Measurements from ENCODE around the gene TRPV2. TPM values are rescaled to one million over a fixed set of nuclear protein-coding genes. Genes with fewer than 3 reads are reported as not detected.

TRPV2 gene
- total RNA-seq, 1 donor from 2014 or later: 0.26 TPM

DNA sequence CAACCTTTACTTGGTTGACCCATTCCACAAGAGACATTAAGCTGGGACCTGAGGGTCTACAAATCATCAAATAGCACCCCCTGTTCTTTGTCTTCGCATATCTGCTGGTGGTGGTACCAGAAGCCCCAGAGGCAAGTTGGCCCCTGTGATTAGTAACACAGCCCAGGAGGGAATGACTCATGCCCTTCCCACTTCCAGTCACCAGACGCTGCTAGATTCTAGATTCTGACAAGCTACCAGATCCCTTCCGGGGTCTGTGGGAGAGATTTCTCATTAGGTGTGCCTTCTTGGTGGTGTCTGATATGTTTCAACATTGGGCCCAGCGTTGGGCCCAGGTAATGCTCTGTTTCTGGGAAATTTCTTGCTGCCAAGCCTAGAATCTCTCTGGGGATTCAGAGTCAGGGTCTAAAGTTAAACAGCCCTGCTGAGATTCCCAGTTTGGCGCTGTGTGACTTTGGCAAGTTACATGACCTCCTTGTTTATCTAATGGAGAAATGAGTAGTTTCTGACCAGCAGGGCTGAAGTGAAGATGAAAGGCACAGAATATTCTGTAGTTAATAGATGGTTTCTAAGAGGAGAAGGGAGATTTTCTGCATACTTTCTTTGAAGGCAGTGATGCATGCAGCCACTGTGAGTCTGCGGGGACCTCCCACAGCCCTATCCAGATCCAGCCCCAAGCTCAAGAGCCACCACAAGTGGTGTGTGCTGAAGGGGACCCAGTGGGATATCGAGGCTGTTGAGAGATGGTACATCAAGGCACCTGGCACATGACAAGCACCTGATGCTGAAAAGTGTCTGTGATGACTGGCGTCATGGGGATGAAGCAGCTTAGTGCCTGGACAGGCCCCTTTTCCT is 3.9 kb downstream of the TRPV2 start:
- TF ChIP-seq, protein P1, sequence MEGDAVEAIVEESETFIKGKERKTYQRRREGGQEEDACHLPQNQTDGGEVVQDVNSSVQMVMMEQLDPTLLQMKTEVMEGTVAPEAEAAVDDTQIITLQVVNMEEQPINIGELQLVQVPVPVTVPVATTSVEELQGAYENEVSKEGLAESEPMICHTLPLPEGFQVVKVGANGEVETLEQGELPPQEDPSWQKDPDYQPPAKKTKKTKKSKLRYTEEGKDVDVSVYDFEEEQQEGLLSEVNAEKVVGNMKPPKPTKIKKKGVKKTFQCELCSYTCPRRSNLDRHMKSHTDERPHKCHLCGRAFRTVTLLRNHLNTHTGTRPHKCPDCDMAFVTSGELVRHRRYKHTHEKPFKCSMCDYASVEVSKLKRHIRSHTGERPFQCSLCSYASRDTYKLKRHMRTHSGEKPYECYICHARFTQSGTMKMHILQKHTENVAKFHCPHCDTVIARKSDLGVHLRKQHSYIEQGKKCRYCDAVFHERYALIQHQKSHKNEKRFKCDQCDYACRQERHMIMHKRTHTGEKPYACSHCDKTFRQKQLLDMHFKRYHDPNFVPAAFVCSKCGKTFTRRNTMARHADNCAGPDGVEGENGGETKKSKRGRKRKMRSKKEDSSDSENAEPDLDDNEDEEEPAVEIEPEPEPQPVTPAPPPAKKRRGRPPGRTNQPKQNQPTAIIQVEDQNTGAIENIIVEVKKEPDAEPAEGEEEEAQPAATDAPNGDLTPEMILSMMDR (IDR thresholded peaks at IDR 0.05; ENCODE audit: insufficient read depth, low read length, severe bottlenecking): no peak
- no peaks in the 10 kb centered on the region for H3K27me3 ChIP-seq (ENCODE audit: control insufficient read depth, insufficient read depth, low read length)
- H3K4me3 ChIP-seq (ENCODE audit: low read depth, low read length): no peak overlapping the region
- H3K36me3 ChIP-seq (ENCODE audit: control insufficient read depth, insufficient read depth, low read length): no peaks in the 10 kb centered on the region
- DNase-seq (ENCODE audit: low read depth): peak; percentile 84
- FAIRE-seq: no peak

DNA sequence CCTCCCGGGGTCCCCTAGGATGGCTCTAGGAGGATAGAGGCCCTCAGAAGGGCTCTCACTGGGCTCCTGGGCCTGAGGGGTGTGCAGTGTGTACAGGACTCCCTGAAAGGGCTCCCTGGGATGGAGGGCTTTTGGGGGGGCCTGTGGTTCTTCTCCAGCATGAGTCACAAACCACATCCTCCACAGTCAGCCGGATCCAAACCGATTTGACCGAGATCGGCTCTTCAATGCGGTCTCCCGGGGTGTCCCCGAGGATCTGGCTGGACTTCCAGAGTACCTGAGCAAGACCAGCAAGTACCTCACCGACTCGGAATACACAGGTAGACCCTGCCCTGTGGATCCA is 4.5 kb downstream of the TRPV2 start:
- TF ChIP-seq, protein P1 (IDR thresholded peaks at IDR 0.05; ENCODE audit: insufficient read depth, low read length, severe bottlenecking): no peak
- Histone ChIP-seq H3K4me3 (ENCODE audit: low read depth, low read length) (no peak overlapping the region), H3K27me3 (ENCODE audit: control insufficient read depth, insufficient read depth, low read length) (no peaks in the 10 kb centered on the region), H3K36me3 (ENCODE audit: control insufficient read depth, insufficient read depth, low read length) (no peaks in the 10 kb centered on the region)
- FAIRE-seq (no peak), DNase-seq (ENCODE audit: low read depth) (peak; percentile 53)

DNA sequence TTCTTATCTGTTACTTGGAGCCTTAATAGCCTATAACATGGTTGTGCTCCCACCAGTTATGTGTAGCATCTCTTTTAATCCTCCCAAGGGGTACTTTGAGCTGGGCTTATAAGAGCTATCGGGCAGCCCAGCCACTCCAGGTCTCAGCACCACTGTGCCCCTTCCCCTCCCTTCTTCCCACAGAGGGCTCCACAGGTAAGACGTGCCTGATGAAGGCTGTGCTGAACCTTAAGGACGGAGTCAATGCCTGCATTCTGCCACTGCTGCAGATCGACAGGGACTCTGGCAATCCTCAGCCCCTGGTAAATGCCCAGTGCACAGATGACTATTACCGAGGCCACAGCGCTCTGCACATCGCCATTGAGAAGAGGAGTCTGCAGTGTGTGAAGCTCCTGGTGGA is 7.0 kb downstream of the TRPV2 start:
- TF ChIP-seq, protein P1 (IDR thresholded peaks at IDR 0.05; ENCODE audit: insufficient read depth, low read length, severe bottlenecking): no peak
- H3K36me3 ChIP-seq (ENCODE audit: control insufficient read depth, insufficient read depth, low read length): no peaks in the 10 kb centered on the region
- H3K4me3 ChIP-seq (ENCODE audit: low read depth, low read length): no peak overlapping the region
- DNase-seq (ENCODE audit: low read depth) (no peak), FAIRE-seq (no peak)
- no peaks in the 10 kb centered on the region for H3K27me3 ChIP-seq (ENCODE audit: control insufficient read depth, insufficient read depth, low read length)

DNA sequence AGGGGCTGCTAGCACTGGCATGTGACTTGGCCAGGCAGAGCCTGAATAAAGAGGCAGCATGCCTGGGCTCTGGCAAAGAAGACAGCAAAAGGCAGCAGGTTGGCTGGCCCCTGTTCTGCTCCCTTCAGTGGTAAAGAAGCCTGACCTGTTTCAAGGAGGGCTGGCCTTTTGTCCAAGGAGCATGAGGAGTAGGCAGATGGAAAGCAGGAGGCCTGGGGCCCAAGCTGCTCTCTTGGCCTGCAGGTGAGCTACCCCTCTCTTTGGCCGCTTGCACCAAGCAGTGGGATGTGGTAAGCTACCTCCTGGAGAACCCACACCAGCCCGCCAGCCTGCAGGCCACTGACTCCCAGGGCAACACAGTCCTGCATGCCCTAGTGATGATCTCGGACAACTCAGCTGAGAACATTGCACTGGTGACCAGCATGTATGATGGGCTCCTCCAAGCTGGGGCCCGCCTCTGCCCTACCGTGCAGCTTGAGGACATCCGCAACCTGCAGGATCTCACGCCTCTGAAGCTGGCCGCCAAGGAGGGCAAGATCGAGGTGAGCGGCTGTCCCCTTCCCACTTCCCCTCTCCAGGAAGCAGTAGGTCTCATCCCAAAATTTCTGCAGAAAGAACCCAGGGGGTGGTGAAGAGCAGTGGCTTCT is 8.0 kb downstream of the TRPV2 start:
- no peak for FAIRE-seq

DNA sequence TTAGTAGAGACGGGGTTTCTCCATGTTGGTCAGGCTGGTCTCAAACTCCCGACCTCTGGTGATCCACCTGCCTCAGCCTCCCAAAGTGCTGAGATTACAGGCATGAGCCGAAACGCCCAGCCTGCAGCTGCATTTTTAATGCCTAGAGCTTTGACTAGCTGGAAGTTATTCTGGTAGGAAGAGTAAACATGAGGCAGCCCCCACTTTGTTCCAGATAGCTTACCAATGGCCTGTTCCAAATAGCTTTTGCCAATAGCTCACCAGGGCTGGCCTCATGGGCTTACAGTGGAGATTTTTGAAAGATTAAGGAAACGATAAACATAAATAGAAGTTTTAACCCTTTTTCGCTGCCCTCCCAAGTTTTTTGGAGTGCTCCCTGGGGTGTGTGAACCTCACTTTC is 9.8 kb downstream of the TRPV2 start:
- Histone ChIP-seq H3K27me3 (ENCODE audit: control insufficient read depth, insufficient read depth, low read length) (no peaks in the 10 kb centered on the region), H3K4me3 (ENCODE audit: low read depth, low read length) (no peak overlapping the region), H3K36me3 (ENCODE audit: control insufficient read depth, insufficient read depth, low read length) (no peaks in the 10 kb centered on the region)
- no peak for FAIRE-seq
- TF ChIP-seq, protein P1 (IDR thresholded peaks at IDR 0.05; ENCODE audit: insufficient read depth, low read length, severe bottlenecking): no peak
- DNase-seq (ENCODE audit: low read depth): no peak

More for the DNA sequence above, 8.0 kb downstream of the TRPV2 start:
- Histone ChIP-seq H3K36me3 (ENCODE audit: control insufficient read depth, insufficient read depth, low read length) (no peaks in the 10 kb centered on the region), H3K4me3 (ENCODE audit: low read depth, low read length) (no peak overlapping the region), H3K27me3 (ENCODE audit: control insufficient read depth, insufficient read depth, low read length) (no peaks in the 10 kb centered on the region)
- no peak for DNase-seq (ENCODE audit: low read depth)
- TF ChIP-seq, protein P1 (IDR thresholded peaks at IDR 0.05; ENCODE audit: insufficient read depth, low read length, severe bottlenecking): no peak
